Measurements from ENCODE around the gene SERPINA5.

The SERPINA5 gene

GRCh38 chr14:94570440-94570839 is 10.8 kb upstream of the SERPINA5 start:
- DNase-seq (ENCODE audit: low read depth) = no peak
- TF ChIP-seq, protein P1, sequence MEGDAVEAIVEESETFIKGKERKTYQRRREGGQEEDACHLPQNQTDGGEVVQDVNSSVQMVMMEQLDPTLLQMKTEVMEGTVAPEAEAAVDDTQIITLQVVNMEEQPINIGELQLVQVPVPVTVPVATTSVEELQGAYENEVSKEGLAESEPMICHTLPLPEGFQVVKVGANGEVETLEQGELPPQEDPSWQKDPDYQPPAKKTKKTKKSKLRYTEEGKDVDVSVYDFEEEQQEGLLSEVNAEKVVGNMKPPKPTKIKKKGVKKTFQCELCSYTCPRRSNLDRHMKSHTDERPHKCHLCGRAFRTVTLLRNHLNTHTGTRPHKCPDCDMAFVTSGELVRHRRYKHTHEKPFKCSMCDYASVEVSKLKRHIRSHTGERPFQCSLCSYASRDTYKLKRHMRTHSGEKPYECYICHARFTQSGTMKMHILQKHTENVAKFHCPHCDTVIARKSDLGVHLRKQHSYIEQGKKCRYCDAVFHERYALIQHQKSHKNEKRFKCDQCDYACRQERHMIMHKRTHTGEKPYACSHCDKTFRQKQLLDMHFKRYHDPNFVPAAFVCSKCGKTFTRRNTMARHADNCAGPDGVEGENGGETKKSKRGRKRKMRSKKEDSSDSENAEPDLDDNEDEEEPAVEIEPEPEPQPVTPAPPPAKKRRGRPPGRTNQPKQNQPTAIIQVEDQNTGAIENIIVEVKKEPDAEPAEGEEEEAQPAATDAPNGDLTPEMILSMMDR (conservative IDR thresholded peaks at IDR 0.05; ENCODE audit: low read depth, low read length) = no peak
- no peak overlapping the region for H3K4me3 ChIP-seq (ENCODE audit: low read length)

- TF ChIP-seq, protein P1 (conservative IDR thresholded peaks at IDR 0.05; ENCODE audit: low read depth, low read length) = no peak
- no peak overlapping the region for H3K4me3 ChIP-seq (ENCODE audit: low read length)
- DNase-seq (ENCODE audit: low read depth) = no peak
Observed at GRCh38 chr14:94571395-94571794, 9.8 kb upstream of the SERPINA5 start.

GRCh38 chr14:94571950-94572349 is 9.3 kb upstream of the SERPINA5 start:
- no peak overlapping the region for H3K4me3 ChIP-seq (ENCODE audit: low read length)
- DNase-seq (ENCODE audit: low read depth) = no peak
- TF ChIP-seq, protein P1 (conservative IDR thresholded peaks at IDR 0.05; ENCODE audit: low read depth, low read length) = no peak

DNA sequence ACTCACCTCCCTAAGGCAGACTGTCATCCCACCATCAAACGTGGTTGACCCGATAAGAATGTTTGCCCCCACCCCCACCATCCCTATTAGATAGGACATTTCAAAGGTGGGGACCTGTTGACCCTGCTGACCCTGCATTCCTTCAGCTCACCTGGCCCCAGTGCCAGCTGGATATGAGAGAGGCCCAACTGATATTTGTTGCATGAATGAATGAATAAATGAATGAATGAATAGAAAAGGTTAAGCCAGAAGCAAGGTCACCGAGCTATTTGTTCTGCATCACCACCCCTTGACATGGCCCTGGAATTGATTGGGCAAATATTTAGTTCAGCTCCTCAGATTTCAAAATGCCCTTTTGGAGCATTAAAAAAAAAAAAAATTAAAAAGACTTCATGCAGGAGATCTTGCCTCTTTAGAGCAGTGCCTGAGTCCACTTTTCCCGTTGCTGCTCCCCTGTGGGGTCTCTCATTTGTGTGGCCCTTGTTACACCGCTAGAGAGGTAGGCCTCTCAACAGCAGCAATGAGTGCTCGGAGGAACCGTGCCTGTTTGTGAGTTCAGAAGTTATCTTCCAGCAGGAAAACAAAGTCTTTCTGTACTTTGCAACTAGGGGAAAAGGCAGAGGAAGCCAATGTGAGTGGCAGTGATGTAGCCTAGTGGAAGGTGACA is 8.5 kb upstream of the SERPINA5 start:
- H3K4me3 ChIP-seq (ENCODE audit: low read length) = no peak overlapping the region
- TF ChIP-seq, protein P1 (conservative IDR thresholded peaks at IDR 0.05; ENCODE audit: low read depth, low read length) = no peak
- no peak for DNase-seq (ENCODE audit: low read depth)

DNA sequence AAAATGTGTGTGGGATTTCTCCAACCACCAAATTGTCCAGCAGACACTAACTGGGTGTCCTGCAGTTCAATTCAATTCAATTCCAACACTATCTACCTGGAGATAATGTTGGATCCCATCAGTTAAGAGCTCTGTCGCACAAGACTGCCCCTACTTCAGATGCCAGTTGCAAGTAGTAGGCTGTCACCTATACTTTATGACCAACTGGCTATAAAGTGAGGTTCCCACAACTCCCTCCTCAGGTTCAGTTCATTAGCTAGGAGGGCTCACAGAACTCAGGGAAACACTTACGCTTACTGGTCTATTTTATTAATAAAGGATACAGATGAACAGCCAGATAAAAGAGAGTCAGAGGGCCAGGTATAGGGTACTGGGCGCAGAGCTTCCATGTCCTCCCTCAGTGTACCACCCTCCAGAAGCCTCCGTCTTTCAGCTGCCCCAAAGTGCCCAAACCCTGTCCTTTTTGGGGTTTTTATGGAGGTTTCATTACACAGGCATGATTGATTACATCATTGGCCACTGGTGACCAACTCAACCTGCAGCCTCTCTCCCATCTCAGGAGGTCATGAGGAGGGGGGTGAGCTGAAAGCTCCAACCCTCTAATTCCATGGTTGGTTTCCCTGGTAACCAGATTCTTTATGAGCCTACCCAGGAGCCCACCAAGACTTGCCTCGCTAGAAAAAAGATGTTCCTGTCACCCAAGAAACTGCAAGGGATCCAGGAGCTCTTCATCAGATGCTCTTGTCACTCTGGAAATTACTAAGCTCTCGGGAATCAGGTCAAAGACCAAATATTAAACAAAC is 7.5 kb upstream of the SERPINA5 start:
- DNase-seq (ENCODE audit: low read depth) = no peak
- no peak overlapping the region for H3K4me3 ChIP-seq (ENCODE audit: low read length)
- TF ChIP-seq, protein P1 (conservative IDR thresholded peaks at IDR 0.05; ENCODE audit: low read depth, low read length) = no peak

GRCh38 chr14:94574336-94574735 is 6.9 kb upstream of the SERPINA5 start:
- DNase-seq (ENCODE audit: low read depth) = no peak
- no peak overlapping the region for H3K4me3 ChIP-seq (ENCODE audit: low read length)
- TF ChIP-seq, protein P1 (conservative IDR thresholded peaks at IDR 0.05; ENCODE audit: low read depth, low read length) = no peak
